ENCODE measurements around the gene CXCL14.
"Not testable (repeated sequence)": the region's sequence is repeated elsewhere in the genome, so short reads cannot be mapped to it uniquely, and the experiment has no call there.

CXCL14 gene

DNA sequence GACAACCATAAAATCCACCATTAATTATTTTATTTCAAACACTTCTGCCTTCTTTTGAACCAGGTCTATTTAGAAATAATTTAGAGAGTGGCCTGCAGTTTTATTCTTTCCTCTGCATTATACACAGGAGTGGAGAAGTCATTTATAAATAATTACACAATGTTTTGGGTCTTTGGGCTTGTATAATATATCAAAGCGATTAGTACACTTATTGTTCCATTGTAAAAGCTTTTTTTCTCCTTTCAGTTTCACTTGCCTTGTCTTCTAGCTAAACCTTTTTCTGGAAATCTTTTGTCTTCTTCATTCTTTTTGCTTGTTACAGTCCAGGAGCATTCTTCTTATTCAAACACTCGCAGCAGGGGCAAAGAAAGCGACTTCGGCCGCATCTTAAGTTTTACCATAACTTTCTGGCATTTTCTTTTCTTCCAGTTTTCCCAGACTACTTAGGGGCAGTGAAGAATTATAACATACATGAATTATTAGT is 35.7 kb downstream of the CXCL14 start:
- no peak for DNase-seq (ENCODE audit: low read depth)

- no peak for DNase-seq (ENCODE audit: low read depth)
Measured at GRCh38 chr5:135541807-135542502, 36.8 kb downstream of the CXCL14 start.

DNA sequence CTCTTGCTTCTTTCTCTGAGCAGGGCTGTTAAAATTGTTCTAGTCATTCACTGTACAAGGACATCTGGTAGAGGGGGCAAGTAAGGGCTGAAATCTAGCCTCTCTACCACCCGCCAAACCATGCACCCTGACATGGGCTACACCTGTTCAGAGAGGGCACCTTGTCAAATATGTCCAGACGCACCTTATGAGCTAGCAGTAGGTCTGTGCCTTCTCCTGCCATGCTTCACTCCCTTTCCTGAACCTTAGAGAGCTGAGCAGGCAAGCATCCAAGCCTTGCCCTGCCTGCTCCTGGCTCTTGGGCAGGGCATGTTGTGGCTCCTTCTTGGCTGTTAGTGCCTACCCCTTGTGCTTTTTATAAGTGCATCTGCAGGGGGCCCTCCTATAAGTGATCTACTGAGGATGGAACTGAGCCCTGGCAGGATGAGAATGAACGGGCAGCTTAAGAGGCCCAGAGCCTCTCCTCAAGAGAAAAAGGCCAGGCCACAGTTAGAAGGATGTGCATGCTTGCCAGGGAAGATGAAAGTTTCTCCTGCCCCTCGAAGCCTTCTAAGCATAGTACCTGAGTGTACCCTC is 39.3 kb downstream of the CXCL14 start:
- no peak for DNase-seq (ENCODE audit: low read depth)

DNA sequence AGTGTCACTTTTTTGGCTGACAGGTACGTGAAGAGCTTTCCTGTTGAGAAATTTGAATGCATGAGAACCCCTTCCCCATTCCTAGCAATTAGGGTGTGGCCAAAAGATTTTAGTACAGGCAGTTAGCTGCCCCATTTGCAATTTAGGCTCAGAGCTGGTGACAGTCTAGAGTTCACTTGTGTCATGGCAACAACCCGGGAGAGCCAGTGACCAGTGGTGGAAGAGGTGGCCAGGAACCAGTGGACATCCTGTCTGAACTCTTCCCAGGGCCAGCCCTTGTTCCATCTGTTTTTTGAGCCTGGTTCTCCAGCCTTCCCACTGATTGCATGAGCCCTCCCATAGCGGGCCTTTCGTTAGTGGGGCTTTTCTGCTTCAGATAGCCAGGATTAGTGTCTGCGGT is 40.5 kb downstream of the CXCL14 start:
- DNase-seq (ENCODE audit: low read depth) = no peak

- DNase-seq (ENCODE audit: low read depth) = no peak
Measured at GRCh38 chr5:135537745-135538144, 41.0 kb downstream of the CXCL14 start.

GRCh38 chr5:135537271-135537670 is 41.5 kb downstream of the CXCL14 start:
- DNase-seq (ENCODE audit: low read depth) = no peak

- no peak for DNase-seq (ENCODE audit: low read depth)
Measured at GRCh38 chr5:135535820-135536801, 42.7 kb downstream of the CXCL14 start, which contains the start of gene NEUROG1. Gene NEUROG1, minus strand, starts transcription at chr5:135535964. Its CDS starts 274 bp downstream, at chr5:135535690.

- DNase-seq (ENCODE audit: low read depth) = no peak
Measured at GRCh38 chr5:135535420-135535819, 43.4 kb downstream of the CXCL14 start.

GRCh38 chr5:135534609-135535419 is 44.0 kb downstream of the CXCL14 start:
- DNase-seq (ENCODE audit: low read depth) = no peak

DNA sequence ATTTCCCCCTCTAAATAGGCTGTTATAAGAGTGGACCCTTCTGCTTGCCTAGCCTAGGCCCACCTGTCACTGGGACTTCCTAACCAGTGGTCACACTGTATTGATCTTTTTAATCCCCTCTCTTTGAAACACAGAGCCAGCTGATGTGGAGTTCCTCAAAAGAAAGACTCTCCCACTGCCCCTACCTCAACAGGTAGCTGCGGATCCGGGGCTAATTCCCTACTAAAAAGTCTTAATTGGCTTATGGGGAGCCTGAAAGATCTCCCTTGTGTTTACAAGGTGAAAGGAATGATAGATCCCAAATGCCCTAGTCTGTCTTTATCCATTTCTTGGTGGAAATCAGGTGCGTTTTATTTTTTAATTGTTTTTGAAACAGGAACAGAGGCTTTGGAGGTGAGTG is 45.0 kb downstream of the CXCL14 start:
- no peak for DNase-seq (ENCODE audit: low read depth)

DNA sequence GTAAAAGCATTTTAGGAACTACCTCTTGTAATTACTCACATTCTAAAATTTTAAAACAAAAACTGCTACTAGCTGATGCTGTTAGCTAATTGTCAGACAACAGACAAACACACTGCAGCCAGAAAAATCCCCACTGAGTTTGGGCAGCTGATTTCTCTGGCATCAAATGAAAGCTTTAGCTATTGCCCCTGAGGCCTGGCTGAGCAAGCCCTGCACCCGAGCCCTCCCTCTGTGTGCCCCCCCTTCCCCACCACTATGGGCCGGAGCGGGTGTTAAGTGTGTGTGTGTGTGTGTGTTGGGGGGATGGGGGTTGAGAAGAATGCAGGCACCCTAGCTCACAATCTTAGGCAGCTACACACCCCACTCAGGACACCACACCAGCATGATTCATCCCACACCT is 45.5 kb downstream of the CXCL14 start:
- DNase-seq (ENCODE audit: low read depth) = no peak

GRCh38 chr5:135529576-135529975 is 49.2 kb downstream of the CXCL14 start:
- not testable (repeated sequence) for DNase-seq (ENCODE audit: low read depth)

DNA sequence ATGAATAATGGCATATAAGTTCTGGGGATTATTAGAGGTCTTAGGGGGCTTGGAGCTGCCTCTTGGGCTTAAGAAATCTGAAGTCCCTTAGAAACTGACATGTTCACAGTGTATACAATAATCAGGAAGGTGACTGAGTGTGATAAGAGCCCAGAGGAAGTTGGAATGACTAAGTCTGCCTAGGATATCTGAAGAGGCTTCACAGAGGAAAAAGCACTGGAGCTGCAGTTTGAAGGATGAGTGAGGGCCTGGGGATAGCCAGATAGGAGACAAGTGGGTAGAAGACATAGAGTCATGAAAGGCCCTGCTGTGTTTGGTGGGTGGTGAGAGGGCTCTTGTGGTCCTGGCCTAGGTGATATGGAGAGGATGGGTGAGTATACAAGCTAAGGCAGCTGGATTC is 51.9 kb downstream of the CXCL14 start:
- DNase-seq (ENCODE audit: low read depth) = no peak

DNA sequence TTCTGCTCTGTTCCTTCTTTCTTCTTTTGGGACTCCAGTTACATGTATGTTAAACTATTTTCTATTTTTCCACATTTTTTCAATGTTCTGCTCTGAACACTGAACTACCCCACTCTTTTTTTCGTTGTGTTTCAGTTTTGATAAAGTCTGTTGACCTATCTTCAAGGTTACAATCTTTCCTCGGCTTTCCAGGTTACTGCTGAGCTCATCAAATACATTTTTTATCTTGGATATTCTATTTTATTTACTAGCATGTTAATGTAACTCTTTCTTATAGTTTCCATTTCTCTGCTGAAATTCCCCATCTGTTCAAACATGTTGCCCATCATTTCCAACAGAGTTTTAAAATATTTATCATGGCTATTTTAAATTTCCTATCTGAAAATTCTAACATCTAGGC is 56.8 kb downstream of the CXCL14 start:
- no peak for DNase-seq (ENCODE audit: low read depth)

Data from activated T-cell treated with anti-CD3 and anti-CD28 coated beads for 24 hours (primary cell).